Measurements from ENCODE around the gene SUPT5H. TPM values are rescaled to one million over a fixed set of nuclear protein-coding genes. Genes with fewer than 3 reads are reported as not detected.

SUPT5H gene
- total RNA-seq, 2 experiments from 2014 or later = 127 to 141 TPM

DNA sequence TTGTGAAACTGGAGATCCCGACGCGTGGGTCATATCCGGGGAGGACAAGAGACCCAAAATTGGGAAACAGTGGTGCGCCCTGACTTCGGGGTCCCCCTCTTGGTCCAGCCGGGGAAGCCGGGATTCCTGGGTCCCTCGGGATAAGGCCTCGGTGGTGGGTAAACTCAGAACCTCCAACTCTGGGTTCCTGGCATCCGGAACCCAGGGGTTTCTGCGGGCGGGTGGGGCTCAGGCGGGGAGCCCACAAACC is 38.0 kb upstream of the SUPT5H start:
- intact Hi-C loops (cut with micrococcal nuclease) = no loop called here
- no peak for ATAC-seq
- peak overlapping the region; percentile 79 for H3K4me3 Mint-ChIP-seq

DNA sequence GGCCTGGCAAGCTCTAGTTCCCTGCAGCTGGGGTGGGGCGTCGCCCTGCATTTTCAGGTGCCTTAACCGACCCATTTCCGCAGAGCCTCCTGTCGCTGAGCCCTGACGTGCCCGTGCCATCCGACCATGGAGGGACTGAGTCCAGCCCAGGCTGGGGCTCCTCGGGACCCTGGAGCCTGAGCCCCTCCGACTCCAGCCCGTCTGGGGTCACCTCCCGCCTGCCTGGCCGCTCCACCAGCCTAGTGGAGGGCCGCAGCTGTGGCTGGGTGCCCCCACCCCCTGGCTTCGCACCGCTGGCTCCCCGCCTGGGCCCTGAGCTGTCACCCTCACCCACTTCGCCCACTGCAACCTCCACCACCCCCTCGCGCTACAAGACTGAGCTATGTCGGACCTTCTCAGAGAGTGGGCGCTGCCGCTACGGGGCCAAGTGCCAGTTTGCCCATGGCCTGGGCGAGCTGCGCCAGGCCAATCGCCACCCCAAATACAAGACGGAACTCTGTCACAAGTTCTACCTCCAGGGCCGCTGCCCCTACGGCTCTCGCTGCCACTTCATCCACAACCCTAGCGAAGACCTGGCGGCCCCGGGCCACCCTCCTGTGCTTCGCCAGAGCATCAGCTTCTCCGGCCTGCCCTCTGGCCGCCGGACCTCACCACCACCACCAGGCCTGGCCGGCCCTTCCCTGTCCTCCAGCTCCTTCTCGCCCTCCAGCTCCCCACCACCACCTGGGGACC is 37.6 kb upstream of the SUPT5H start:
- Mint-ChIP-seq H3K4me3 (peak overlapping the region; percentile 79), H3K36me3 (ENCODE audit: low read depth) (peaks cover 28% of the 10 kb centered on the region), H3K9me3 (no peaks in the 10 kb centered on the region), H3K27ac (peak overlapping the region; percentile 93), H3K27me3 (peaks cover 2% of the 10 kb centered on the region), H3K4me1 (ENCODE audit: low read depth) (peaks cover 39% of the 10 kb centered on the region)
- DNase-seq (peak; percentile 83), ATAC-seq (no peak)
- POLR2A ChIA-PET = interaction anchor here (0.9 to 4.5 kb wide), 13 partner anchors 10 to 74 kb away, joined by 3 to 50 read pairs (median 5); partner anchors contain the start of genes GMFG, MED29, PAF1 and RPS16
- TF ChIP-seq, protein P1, sequence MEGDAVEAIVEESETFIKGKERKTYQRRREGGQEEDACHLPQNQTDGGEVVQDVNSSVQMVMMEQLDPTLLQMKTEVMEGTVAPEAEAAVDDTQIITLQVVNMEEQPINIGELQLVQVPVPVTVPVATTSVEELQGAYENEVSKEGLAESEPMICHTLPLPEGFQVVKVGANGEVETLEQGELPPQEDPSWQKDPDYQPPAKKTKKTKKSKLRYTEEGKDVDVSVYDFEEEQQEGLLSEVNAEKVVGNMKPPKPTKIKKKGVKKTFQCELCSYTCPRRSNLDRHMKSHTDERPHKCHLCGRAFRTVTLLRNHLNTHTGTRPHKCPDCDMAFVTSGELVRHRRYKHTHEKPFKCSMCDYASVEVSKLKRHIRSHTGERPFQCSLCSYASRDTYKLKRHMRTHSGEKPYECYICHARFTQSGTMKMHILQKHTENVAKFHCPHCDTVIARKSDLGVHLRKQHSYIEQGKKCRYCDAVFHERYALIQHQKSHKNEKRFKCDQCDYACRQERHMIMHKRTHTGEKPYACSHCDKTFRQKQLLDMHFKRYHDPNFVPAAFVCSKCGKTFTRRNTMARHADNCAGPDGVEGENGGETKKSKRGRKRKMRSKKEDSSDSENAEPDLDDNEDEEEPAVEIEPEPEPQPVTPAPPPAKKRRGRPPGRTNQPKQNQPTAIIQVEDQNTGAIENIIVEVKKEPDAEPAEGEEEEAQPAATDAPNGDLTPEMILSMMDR (IDR thresholded peaks at IDR 0.05) = no peak
- CTCF ChIA-PET = interaction anchor here (1.0 to 3.9 kb wide), 3 partner anchors 10 to 285 kb away, joined by 3 to 32 read pairs (median 5); partner anchors contain the start of genes MED29 and PAF1
- intact Hi-C loops (cut with micrococcal nuclease) = no loop called here

More for the DNA sequence above, 38.0 kb upstream of the SUPT5H start:
- Mint-ChIP-seq H3K9me3 (no peaks in the 10 kb centered on the region), H3K27ac (peak overlapping the region; percentile 93), H3K4me1 (ENCODE audit: low read depth) (peaks cover 44% of the 10 kb centered on the region), H3K27me3 (peaks cover 2% of the 10 kb centered on the region), H3K36me3 (ENCODE audit: low read depth) (peaks cover 28% of the 10 kb centered on the region)
- CTCF ChIA-PET = interaction anchor here (0.9 to 3.9 kb wide), 3 partner anchors 9 to 16 kb away, joined by 3 to 32 read pairs (median 5); partner anchors contain the start of genes MED29 and PAF1
- DNase-seq = no peak
- POLR2A ChIA-PET = interaction anchor here (0.9 to 4.5 kb wide), 10 partner anchors 10 to 74 kb away, joined by 3 to 50 read pairs (median 6); partner anchors contain the start of genes GMFG, MED29, PAF1 and RPS16
- TF ChIP-seq, protein P1 (IDR thresholded peaks at IDR 0.05) = no peak

DNA sequence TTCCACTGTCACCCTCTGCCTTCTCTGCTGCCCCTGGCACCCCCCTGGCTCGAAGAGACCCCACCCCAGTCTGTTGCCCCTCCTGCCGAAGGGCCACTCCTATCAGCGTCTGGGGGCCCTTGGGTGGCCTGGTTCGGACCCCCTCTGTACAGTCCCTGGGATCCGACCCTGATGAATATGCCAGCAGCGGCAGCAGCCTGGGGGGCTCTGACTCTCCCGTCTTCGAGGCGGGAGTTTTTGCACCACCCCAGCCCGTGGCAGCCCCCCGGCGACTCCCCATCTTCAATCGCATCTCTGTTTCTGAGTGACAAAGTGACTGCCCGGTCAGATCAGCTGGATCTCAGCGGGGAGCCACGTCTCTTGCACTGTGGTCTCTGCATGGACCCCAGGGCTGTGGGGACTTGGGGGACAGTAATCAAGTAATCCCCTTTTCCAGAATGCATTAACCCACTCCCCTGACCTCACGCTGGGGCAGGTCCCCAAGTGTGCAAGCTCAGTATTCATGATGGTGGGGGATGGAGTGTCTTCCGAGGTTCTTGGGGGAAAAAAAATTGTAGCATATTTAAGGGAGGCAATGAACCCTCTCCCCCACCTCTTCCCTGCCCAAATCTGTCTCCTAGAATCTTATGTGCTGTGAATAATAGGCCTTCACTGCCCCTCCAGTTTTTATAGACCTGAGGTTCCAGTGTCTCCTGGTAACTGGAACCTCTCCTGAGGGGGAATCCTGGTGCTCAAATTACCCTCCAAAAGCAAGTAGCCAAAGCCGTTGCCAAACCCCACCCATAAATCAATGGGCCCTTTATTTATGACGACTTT is 36.8 kb upstream of the SUPT5H start:
- ChIA-PET POLR2A (interaction anchor here (0.7 to 4.5 kb wide), 14 partner anchors 10 to 666 kb away, joined by 3 to 50 read pairs (median 4); partner anchors contain the start of genes GMFG, MED29, PAF1 and RPS16), CTCF (interaction anchor here (1.0 to 3.9 kb wide), 3 partner anchors 11 to 286 kb away, joined by 3 to 32 read pairs (median 5); partner anchors contain the start of genes MED29 and PAF1)
- H3K4me1 Mint-ChIP-seq (ENCODE audit: low read depth) = peaks cover 40% of the 10 kb centered on the region
- ATAC-seq (no peak), DNase-seq (peak; percentile 43)
- H3K27me3 Mint-ChIP-seq = peaks cover 2% of the 10 kb centered on the region
- H3K27ac Mint-ChIP-seq = peak overlapping the region; percentile 93
- H3K4me3 Mint-ChIP-seq = peak overlapping the region; percentile 79
- no peaks in the 10 kb centered on the region for H3K9me3 Mint-ChIP-seq
- intact Hi-C loops (cut with micrococcal nuclease) = no loop called here
- TF ChIP-seq, protein P1 (IDR thresholded peaks at IDR 0.05) = no peak
- peaks cover 28% of the 10 kb centered on the region for H3K36me3 Mint-ChIP-seq (ENCODE audit: low read depth)

DNA sequence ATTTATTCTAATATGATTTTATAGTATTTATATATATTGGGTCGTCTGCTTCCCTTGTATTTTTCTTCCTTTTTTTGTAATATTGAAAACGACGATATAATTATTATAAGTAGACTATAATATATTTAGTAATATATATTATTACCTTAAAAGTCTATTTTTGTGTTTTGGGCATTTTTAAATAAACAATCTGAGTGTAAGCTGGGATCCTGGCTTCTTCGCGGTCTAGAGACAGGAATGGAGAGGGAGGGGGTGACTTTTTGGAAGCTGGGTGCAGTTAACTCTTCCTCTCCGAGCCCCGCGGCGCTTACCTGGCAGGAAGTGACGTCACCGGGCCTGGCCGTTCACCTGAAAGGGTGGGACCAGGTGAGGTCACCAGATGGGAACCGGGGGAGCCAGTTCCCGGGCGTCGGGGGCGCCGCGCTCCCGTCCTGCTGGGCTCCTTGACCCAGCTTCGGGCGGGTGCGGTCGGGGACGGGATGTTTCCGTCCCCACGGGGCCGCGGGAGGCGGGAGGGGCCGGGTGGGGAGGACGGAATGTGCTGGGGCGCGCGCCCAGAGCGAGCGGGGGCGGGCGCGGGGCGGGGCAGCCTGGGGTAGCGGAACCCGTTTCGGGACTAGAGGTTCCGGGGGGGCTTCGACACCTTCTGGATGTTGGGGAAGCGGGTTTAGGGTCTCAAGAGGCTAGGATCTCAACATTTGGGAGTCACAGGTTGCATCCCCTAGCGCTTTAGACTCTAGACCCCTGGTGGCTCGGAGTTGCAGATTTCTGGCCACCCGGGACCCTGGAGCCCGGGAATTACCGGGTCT is 36.0 kb upstream of the SUPT5H start:
- Mint-ChIP-seq H3K27me3 (peaks cover 2% of the 10 kb centered on the region), H3K36me3 (ENCODE audit: low read depth) (peaks cover 28% of the 10 kb centered on the region), H3K4me1 (ENCODE audit: low read depth) (peaks cover 41% of the 10 kb centered on the region), H3K4me3 (peak overlapping the region; percentile 79), H3K27ac (peak overlapping the region; percentile 89), H3K9me3 (no peaks in the 10 kb centered on the region)
- intact Hi-C loops (cut with micrococcal nuclease) = loop anchor here (5.0 to 10.0 kb wide), 2 partner anchors 72 to 285 kb away; partner anchors contain the start of genes GMFG and PAK4
- ChIA-PET POLR2A (interaction anchor here (0.6 to 4.5 kb wide), 10 partner anchors 9 to 667 kb away, joined by 3 to 50 read pairs (median 4); partner anchors contain the start of genes MED29, PAF1, RPS16 and SAMD4B), CTCF (interaction anchor here (1.0 to 3.9 kb wide), 2 partner anchors 11 to 287 kb away, joined by 3 to 32 read pairs; no protein-coding TSS in a partner anchor)
- TF ChIP-seq, protein P1 (IDR thresholded peaks at IDR 0.05) = no peak
- peak; percentile 90 for DNase-seq
- ATAC-seq = peak; percentile 2

Data from activated CD8-positive, alpha-beta T cell treated with anti-CD3 and anti-CD28 coated beads for 36 hours (primary cell).